Panc1 (cell line): ENCODE data around the gene EIF4G3. TPM values are rescaled to one million over a fixed set of nuclear protein-coding genes. Genes with fewer than 3 reads are reported as not detected.

Experiments
- ATAC-seq: fragments of 200-7000 bp; cut with Tn5 transposase; 2 replicates; pipeline ENCODE4 v1.9.1; 2020; ENCODE audit warnings: mild to moderate bottlenecking, moderate library complexity
- BruUV-seq: library from RNA; stranded (reverse); fragments of 400-500 nt; replicated peaks from 2 replicates; lab custom pipeline; 2021; lab: Mats Ljungman, UMichigan
- CTCF ChIA-PET: fragments of 300-600 bp; sonication (Branson Sonifier 250); formaldehyde crosslinking; loops from one replicate; lab custom pipeline; 2022; ENCODE audit warnings: antibody characterized with exemption; lab: Charles Lee
- POLR2A ChIA-PET: fragments of 300-600 bp; sonication (Branson Sonifier 250); formaldehyde crosslinking; loops from one replicate; lab custom pipeline; 2022; ENCODE audit warnings: antibody characterized with exemption; lab: Charles Lee
- DNase-seq: peaks from one replicate; pipeline ENCODE4 v3.0.0-alpha.2; 2010; ENCODE audit warnings: low read depth, low spot score
- H3K27ac ChIP-seq: 2 replicates; pipeline ENCODE4 v1.5.1; 2011; ENCODE audit warnings: mild to moderate bottlenecking, low read length, inconsistent platforms
- H3K27me3 ChIP-seq: fragments of 200-500 bp; sonication (Bioruptor generic); 2 replicates; pipeline ENCODE4 v1.6.0; 2014; ENCODE audit warnings: low read length, inconsistent platforms; ENCODE audit not compliant: control insufficient read depth, insufficient read depth
- H3K36me3 ChIP-seq: fragments of 200-500 bp; sonication (Bioruptor generic); 2 replicates; pipeline ENCODE4 v1.5.1; 2014; ENCODE audit warnings: inconsistent platforms, mild to moderate bottlenecking, low read length, moderate library complexity; ENCODE audit not compliant: control insufficient read depth, insufficient read depth
- H3K4me1 ChIP-seq: 2 replicates; pipeline ENCODE4 v1.5.1; 2011; ENCODE audit warnings: inconsistent platforms, mild to moderate bottlenecking, low read length, moderate library complexity; ENCODE audit not compliant: control insufficient read depth, insufficient read depth
- H3K4me3 ChIP-seq, 2 experiments: 2 replicates each; pipeline ENCODE4 v1.5.1; 2011 to 2012; ENCODE audit warnings: low read depth in 2 of 2, low read length in 2 of 2, mild to moderate bottlenecking in 2 of 2, inconsistent platforms in 1 of 2, moderate library complexity in 1 of 2
- H3K9me3 ChIP-seq: fragments of 200-500 bp; sonication (Bioruptor generic); 2 replicates; pipeline ENCODE4 v1.5.1; 2014; ENCODE audit warnings: low read depth, mild to moderate bottlenecking, inconsistent platforms, low read length, moderate library complexity; ENCODE audit not compliant: control insufficient read depth, insufficient read depth
- POLR2AphosphoS5 ChIP-seq: IDR thresholded peaks from 2 replicates; pipeline ENCODE4 v1.6.1; 2012; ENCODE audit warnings: mild to moderate bottlenecking, low read depth, low read length, moderate library complexity
- SIN3A ChIP-seq: IDR thresholded peaks from 2 replicates; pipeline ENCODE4 v1.6.1; 2012; ENCODE audit warnings: low read depth, mild to moderate bottlenecking, low read length, moderate library complexity, borderline replicate concordance; ENCODE audit not compliant: insufficient read depth
- TCF7L2 ChIP-seq: IDR thresholded peaks from 2 replicates; pipeline ENCODE4 v1.6.1; 2011; ENCODE audit warnings: mild to moderate bottlenecking, low read depth, low read length, inconsistent platforms
- in situ Hi-C: cut with HindIII; loops from 2 replicates; pipeline ENCODE4 v1.10.0; 2016; ENCODE audit warnings: low sequenced_read_pairs, low pct_unique_long_range_greater_than_20kb
- intact Hi-C: fragments of 100-400 bp; cut with micrococcal nuclease; formaldehyde crosslinking; loops from one replicate; pipeline ENCODE4 v1.10.0; 2022; ENCODE audit not compliant: unreplicated experiment
- total RNA-seq: library from RNA; stranded (reverse); gene quantifications from one replicate; pipeline ENCODE4 v1.2.1, GENCODE V29; 2021; ENCODE audit not compliant: unreplicated experiment
- TF ChIP-seq, protein P1 (sequence below): fragments of 450-650 bp; IDR thresholded peaks from 2 replicates; pipeline ENCODE4 v1.5.1; 2017; ENCODE audit warnings: mild to moderate bottlenecking
- TF ChIP-seq, protein P2 (sequence below), 2 experiments: IDR thresholded peaks; 2 replicates each; pipeline ENCODE4 v1.6.1; 2011 to 2012; ENCODE audit warnings: low read depth in 2 of 2, control low read depth in 1 of 2, low read length in 1 of 2, mild to moderate bottlenecking in 1 of 2, moderate library complexity in 1 of 2; ENCODE audit not compliant: insufficient read depth in 1 of 2

The EIF4G3 gene
- total RNA-seq, 1 experiment from 2014 or later = 78.6 TPM

DNA sequence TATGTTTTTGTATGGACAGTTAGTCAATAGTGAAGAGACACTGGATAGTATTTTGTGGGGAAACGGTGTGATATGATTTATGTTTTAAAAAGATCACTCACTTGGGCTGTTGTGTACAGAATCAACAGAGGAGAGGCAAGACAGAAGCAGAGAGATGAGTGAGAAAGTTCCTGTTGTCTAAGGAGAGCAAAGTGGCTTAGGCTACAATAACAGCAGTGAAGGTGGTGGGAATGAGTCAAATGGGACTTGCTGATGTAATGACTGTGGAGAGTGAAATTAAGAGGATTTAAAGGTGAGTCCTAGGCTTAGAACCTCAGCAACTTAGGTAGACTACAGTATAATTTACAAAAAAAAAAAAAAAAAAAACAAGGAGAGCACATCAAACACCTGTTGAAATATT, 220.4 kb downstream of the EIF4G3 start:
- ChIA-PET CTCF (no interaction called here), POLR2A (no interaction called here)
- no peaks in the 10 kb centered on the region for H3K27me3 ChIP-seq
- no peaks in the 10 kb centered on the region for H3K4me1 ChIP-seq
- no peak overlapping the region for H3K4me3 ChIP-seq
- H3K9me3 ChIP-seq = no peaks in the 10 kb centered on the region
- DNase-seq = no peak
- in situ Hi-C loops (no loop called here), intact Hi-C loops (no loop called here)
- TF ChIP-seq TCF7L2 (no peak), SIN3A (no peak), POLR2AphosphoS5 (no peak)
- TF ChIP-seq, protein P1, sequence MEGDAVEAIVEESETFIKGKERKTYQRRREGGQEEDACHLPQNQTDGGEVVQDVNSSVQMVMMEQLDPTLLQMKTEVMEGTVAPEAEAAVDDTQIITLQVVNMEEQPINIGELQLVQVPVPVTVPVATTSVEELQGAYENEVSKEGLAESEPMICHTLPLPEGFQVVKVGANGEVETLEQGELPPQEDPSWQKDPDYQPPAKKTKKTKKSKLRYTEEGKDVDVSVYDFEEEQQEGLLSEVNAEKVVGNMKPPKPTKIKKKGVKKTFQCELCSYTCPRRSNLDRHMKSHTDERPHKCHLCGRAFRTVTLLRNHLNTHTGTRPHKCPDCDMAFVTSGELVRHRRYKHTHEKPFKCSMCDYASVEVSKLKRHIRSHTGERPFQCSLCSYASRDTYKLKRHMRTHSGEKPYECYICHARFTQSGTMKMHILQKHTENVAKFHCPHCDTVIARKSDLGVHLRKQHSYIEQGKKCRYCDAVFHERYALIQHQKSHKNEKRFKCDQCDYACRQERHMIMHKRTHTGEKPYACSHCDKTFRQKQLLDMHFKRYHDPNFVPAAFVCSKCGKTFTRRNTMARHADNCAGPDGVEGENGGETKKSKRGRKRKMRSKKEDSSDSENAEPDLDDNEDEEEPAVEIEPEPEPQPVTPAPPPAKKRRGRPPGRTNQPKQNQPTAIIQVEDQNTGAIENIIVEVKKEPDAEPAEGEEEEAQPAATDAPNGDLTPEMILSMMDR = no peak
- TF ChIP-seq, protein P2, sequence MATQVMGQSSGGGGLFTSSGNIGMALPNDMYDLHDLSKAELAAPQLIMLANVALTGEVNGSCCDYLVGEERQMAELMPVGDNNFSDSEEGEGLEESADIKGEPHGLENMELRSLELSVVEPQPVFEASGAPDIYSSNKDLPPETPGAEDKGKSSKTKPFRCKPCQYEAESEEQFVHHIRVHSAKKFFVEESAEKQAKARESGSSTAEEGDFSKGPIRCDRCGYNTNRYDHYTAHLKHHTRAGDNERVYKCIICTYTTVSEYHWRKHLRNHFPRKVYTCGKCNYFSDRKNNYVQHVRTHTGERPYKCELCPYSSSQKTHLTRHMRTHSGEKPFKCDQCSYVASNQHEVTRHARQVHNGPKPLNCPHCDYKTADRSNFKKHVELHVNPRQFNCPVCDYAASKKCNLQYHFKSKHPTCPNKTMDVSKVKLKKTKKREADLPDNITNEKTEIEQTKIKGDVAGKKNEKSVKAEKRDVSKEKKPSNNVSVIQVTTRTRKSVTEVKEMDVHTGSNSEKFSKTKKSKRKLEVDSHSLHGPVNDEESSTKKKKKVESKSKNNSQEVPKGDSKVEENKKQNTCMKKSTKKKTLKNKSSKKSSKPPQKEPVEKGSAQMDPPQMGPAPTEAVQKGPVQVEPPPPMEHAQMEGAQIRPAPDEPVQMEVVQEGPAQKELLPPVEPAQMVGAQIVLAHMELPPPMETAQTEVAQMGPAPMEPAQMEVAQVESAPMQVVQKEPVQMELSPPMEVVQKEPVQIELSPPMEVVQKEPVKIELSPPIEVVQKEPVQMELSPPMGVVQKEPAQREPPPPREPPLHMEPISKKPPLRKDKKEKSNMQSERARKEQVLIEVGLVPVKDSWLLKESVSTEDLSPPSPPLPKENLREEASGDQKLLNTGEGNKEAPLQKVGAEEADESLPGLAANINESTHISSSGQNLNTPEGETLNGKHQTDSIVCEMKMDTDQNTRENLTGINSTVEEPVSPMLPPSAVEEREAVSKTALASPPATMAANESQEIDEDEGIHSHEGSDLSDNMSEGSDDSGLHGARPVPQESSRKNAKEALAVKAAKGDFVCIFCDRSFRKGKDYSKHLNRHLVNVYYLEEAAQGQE (IDR thresholded peaks at IDR 0.05; ENCODE audit: insufficient read depth in 1 of 2, low read depth in 2 of 2, low read length in 1 of 2) = no peak
- ATAC-seq = no peak
- H3K36me3 ChIP-seq = no peaks in the 10 kb centered on the region
- no peak overlapping the region for H3K27ac ChIP-seq
- no TSS peak for BruUV-seq

DNA sequence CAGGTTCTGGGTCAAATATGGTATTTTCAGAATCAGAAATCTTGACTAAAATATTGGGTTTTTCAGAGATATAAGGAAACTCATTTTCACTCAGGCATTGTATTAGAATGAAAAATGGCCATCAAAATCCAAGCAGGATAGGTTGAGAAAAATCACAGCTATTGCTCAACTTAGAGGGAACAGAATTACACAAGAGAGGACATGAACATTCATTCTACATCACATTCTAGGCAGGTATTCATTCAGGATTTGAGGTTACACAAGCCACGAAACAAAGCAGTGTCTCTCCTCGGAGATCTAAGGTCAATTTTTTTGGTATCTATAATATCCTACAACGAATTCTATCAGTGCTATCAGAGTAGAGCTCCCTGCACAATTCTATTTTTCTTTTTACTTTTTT, 226.0 kb downstream of the EIF4G3 start:
- Histone ChIP-seq H3K36me3 (no peaks in the 10 kb centered on the region), H3K4me1 (no peaks in the 10 kb centered on the region), H3K9me3 (no peaks in the 10 kb centered on the region), H3K4me3 (no peak overlapping the region), H3K27me3 (no peaks in the 10 kb centered on the region), H3K27ac (no peak overlapping the region)
- TF ChIP-seq TCF7L2 (no peak), SIN3A (no peak), POLR2AphosphoS5 (no peak)
- TF ChIP-seq, protein P2 (IDR thresholded peaks at IDR 0.05; ENCODE audit: insufficient read depth in 1 of 2, low read depth in 2 of 2, low read length in 1 of 2) = no peak
- TF ChIP-seq, protein P1 = no peak
- no TSS peak for BruUV-seq
- intact Hi-C loops = no loop called here
- ATAC-seq = no peak
- ChIA-PET CTCF (no interaction called here), POLR2A (interaction anchor here (0.7 kb wide), 1 partner anchor 110 kb away, joined by 4 read pairs; no protein-coding TSS in a partner anchor)
- DNase-seq = no peak
- in situ Hi-C loops = no loop called here
